Neural progenitor cell (in vitro differentiated cells): ENCODE results near the gene ZCRB1.
"Not testable (repeated sequence)": the region's sequence is repeated elsewhere in the genome, so short reads cannot be mapped to it uniquely, and the experiment has no call there.

Experiments
- EZH2 ChIP-seq: fragments of 200-600 bp; sonication (generic); IDR thresholded peaks from 2 replicates; pipeline ENCODE4 v1.6.1; 2017; ENCODE audit warnings: antibody characterized with exemption, mild to moderate bottlenecking, moderate library complexity
- TF ChIP-seq, protein P1 (sequence below): fragments of 200-600 bp; sonication (generic); IDR thresholded peaks from 2 replicates; pipeline ENCODE4 v1.5.1; 2017; ENCODE audit warnings: antibody characterized with exemption, mild to moderate bottlenecking

- TF ChIP-seq, protein P1, sequence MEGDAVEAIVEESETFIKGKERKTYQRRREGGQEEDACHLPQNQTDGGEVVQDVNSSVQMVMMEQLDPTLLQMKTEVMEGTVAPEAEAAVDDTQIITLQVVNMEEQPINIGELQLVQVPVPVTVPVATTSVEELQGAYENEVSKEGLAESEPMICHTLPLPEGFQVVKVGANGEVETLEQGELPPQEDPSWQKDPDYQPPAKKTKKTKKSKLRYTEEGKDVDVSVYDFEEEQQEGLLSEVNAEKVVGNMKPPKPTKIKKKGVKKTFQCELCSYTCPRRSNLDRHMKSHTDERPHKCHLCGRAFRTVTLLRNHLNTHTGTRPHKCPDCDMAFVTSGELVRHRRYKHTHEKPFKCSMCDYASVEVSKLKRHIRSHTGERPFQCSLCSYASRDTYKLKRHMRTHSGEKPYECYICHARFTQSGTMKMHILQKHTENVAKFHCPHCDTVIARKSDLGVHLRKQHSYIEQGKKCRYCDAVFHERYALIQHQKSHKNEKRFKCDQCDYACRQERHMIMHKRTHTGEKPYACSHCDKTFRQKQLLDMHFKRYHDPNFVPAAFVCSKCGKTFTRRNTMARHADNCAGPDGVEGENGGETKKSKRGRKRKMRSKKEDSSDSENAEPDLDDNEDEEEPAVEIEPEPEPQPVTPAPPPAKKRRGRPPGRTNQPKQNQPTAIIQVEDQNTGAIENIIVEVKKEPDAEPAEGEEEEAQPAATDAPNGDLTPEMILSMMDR, result not testable (repeated sequence)
- not testable (repeated sequence) for TF ChIP-seq EZH2
These were observed 24.1 kb upstream of the ZCRB1 start for GRCh38 chr12:42350021-42350407.
